OCI-LY7 (cell line): ENCODE results near the gene CPSF6.

Experiments
- CTCF ChIP-seq: fragments of 200-600 bp; sonication (generic); conservative IDR thresholded peaks from 2 replicates; pipeline ENCODE4 v1.5.1; 2014; ENCODE audit warnings: mild to moderate bottlenecking, antibody characterized with exemption, low read length, moderate library complexity, mixed read lengths
- EZH2phosphoT487 ChIP-seq: fragments of 200-600 bp; sonication (generic); IDR thresholded peaks from 2 replicates; pipeline ENCODE4 v1.6.1; 2018; ENCODE audit warnings: low read depth, borderline replicate concordance, mild to moderate bottlenecking, mixed run types, antibody characterized with exemption, low read length, moderate library complexity, mixed read lengths

GRCh38 chr12:69240631-69240995 lies 1.2 kb downstream of the CPSF6 start:
- TF ChIP-seq CTCF: no peak
- TF ChIP-seq EZH2phosphoT487: no peak
